IMR-90 (cell line): ENCODE measurements around the gene GNG12. TPM values are rescaled to one million over a fixed set of nuclear protein-coding genes. Genes with fewer than 3 reads are reported as not detected.

Source experiments
- ATAC-seq: fragments of 200-7000 bp; cut with Tn5 transposase; 2 replicates; pipeline ENCODE4 v1.9.1; 2020; ENCODE audit warnings: low read depth, mild to moderate bottlenecking, moderate library complexity
- BruUV-seq: library from RNA; stranded (reverse); fragments of 400-500 nt; replicated peaks from 2 replicates; lab custom pipeline; 2021; lab: Mats Ljungman, UMichigan
- CTCF ChIA-PET: fragments of 300-600 bp; formaldehyde crosslinking; extraction: SDS; loops from one replicate; lab custom pipeline; 2021; ENCODE audit warnings: antibody characterized with exemption; lab: Yijun Ruan, JAX
- POLR2A ChIA-PET: fragments of 300-600 bp; sonication (Branson Sonifier 250); formaldehyde crosslinking; loops from one replicate; lab custom pipeline; 2022; ENCODE audit warnings: antibody characterized with exemption; ENCODE audit not compliant: unreplicated experiment; lab: Charles Lee
- DNase-seq: peaks from one replicate; pipeline ENCODE4 v3.0.0; 2013
- H2AFZ ChIP-seq: replicated peaks from 2 replicates; pipeline ENCODE3; 2013; ENCODE audit warnings: low read length, mild to moderate bottlenecking; ENCODE audit not compliant: poor library complexity
- H2AK5ac ChIP-seq: 2 replicates; pipeline ENCODE4 v1.6.1; 2013; ENCODE audit warnings: low read depth, low read length, inconsistent platforms
- H2AK9ac ChIP-seq: replicated peaks from 2 replicates; pipeline ENCODE3; 2013; ENCODE audit warnings: mild to moderate bottlenecking, low read depth, low read length, moderate library complexity; ENCODE audit not compliant: poor library complexity
- H2BK120ac ChIP-seq: 2 replicates; pipeline ENCODE4 v1.6.1; 2013; ENCODE audit warnings: low read depth, low read length, inconsistent platforms
- H2BK15ac ChIP-seq: 3 replicates; pipeline ENCODE4 v1.6.1; 2013; ENCODE audit warnings: low read depth, low read length, inconsistent platforms
- H2BK20ac ChIP-seq: 2 replicates; pipeline ENCODE4 v1.6.1; 2013; ENCODE audit warnings: low read depth, mild to moderate bottlenecking, inconsistent platforms, low read length, moderate library complexity
- H2BK5ac ChIP-seq: 2 replicates; pipeline ENCODE4 v1.6.1; 2013; ENCODE audit warnings: mild to moderate bottlenecking, low read depth, low read length, inconsistent platforms; ENCODE audit not compliant: poor library complexity, severe bottlenecking
- H3K14ac ChIP-seq: replicated peaks from 2 replicates; pipeline ENCODE4 v1.6.1; 2013; ENCODE audit warnings: low read depth, low read length, inconsistent platforms
- H3K18ac ChIP-seq: 2 replicates; pipeline ENCODE4 v1.6.1; 2013; ENCODE audit warnings: low read depth, low read length, control low read depth
- H3K23ac ChIP-seq: 2 replicates; pipeline ENCODE4 v1.6.1; 2013; ENCODE audit warnings: low read depth, low read length, inconsistent platforms
- H3K27ac ChIP-seq: 2 replicates; pipeline ENCODE4 v1.5.1; 2013; ENCODE audit warnings: mild to moderate bottlenecking, control low read depth, low read length; ENCODE audit not compliant: insufficient read depth
- H3K27me3 ChIP-seq: 2 replicates; pipeline ENCODE4 v1.6.1; 2013; ENCODE audit warnings: low read length; ENCODE audit not compliant: control insufficient read depth, insufficient read depth
- H3K36me3 ChIP-seq: 2 replicates; pipeline ENCODE4 v1.6.1; 2013; ENCODE audit warnings: low read length, mixed read lengths; ENCODE audit not compliant: control insufficient read depth, insufficient read depth
- H3K4ac ChIP-seq: 2 replicates; pipeline ENCODE4 v1.6.1; 2013; ENCODE audit warnings: low read depth, low read length, inconsistent platforms
- H3K4me1 ChIP-seq: 2 replicates; pipeline ENCODE4 v1.6.1; 2013; ENCODE audit warnings: low read length, mixed read lengths; ENCODE audit not compliant: control insufficient read depth, insufficient read depth
- H3K4me2 ChIP-seq: 2 replicates; pipeline ENCODE4 v1.6.1; 2013; ENCODE audit warnings: low read depth, mild to moderate bottlenecking, control low read depth, low read length, moderate library complexity
- H3K4me3 ChIP-seq: 2 replicates; pipeline ENCODE4 v1.5.1; 2013; ENCODE audit warnings: low read depth, mild to moderate bottlenecking, control low read depth, low read length, moderate library complexity; ENCODE audit not compliant: insufficient read depth
- H3K56ac ChIP-seq: 2 replicates; pipeline ENCODE4 v1.6.1; 2013; ENCODE audit warnings: low read length, inconsistent platforms; ENCODE audit not compliant: insufficient read depth; ENCODE audit errors: extremely low read depth
- H3K79me1 ChIP-seq, 2 experiments: 2 replicates each; pipeline ENCODE4 v1.6.1; 2013; ENCODE audit warnings: low read length in 2 of 2, inconsistent platforms in 1 of 2, low read depth in 1 of 2
- H3K9ac ChIP-seq: 2 replicates; pipeline ENCODE4 v1.6.1; 2013; ENCODE audit warnings: low read depth, low read length, control low read depth
- H3K9me1 ChIP-seq: 2 replicates; pipeline ENCODE4 v1.6.1; 2013; ENCODE audit warnings: low read length, inconsistent platforms; ENCODE audit not compliant: insufficient read depth
- H3K9me3 ChIP-seq: 2 replicates; pipeline ENCODE4 v1.6.1; 2013; ENCODE audit warnings: low read length; ENCODE audit not compliant: control insufficient read depth, insufficient read depth
- H4K20me1 ChIP-seq: 2 replicates; pipeline ENCODE4 v1.6.1; 2013; ENCODE audit warnings: low read length, inconsistent platforms; ENCODE audit not compliant: insufficient read depth
- H4K5ac ChIP-seq: 2 replicates; pipeline ENCODE4 v1.6.1; 2013; ENCODE audit warnings: mild to moderate bottlenecking, low read depth, low read length, control low read depth
- H4K8ac ChIP-seq, 2 experiments: 2 replicates each; pipeline ENCODE4 v1.6.1; 2013; ENCODE audit warnings: low read depth in 2 of 2, low read length in 2 of 2, control low read depth in 1 of 2, inconsistent platforms in 1 of 2
- H4K91ac ChIP-seq: 2 replicates; pipeline ENCODE4 v1.6.1; 2013; ENCODE audit warnings: low read depth, low read length, inconsistent platforms; ENCODE audit not compliant: insufficient read depth
- CEBPB ChIP-seq: IDR thresholded peaks from 2 replicates; pipeline ENCODE4 v1.6.1; 2012; ENCODE audit warnings: low read depth, low read length, improper control_type of control experiment
- RFX5 ChIP-seq: IDR thresholded peaks from 2 replicates; pipeline ENCODE4 v1.8.0; 2012; ENCODE audit warnings: low read depth, mild to moderate bottlenecking, low read length, moderate library complexity
- WGBS, 2 experiments: methylation state at CpG; one replicate each; pipeline versions ENCODE4 v1.1.5 to v1.1.7; 2013; ENCODE audit warnings: missing lambda C conversion rate in 2 of 2; ENCODE audit not compliant: insufficient read length in 1 of 2; ENCODE audit errors: extremely low coverage in 2 of 2; 5-methylcytosine and 5-hydroxymethylcytosine counted together
- dilution Hi-C: fragments of 300-500 bp; cut with HindIII; formaldehyde crosslinking; loops from one replicate; pipeline ENCODE4 v1.14.3; 2018; ENCODE audit warnings: low sequenced_read_pairs; ENCODE audit not compliant: unreplicated experiment
- in situ Hi-C: fragments of 300-500 bp; cut with MboI; formaldehyde crosslinking; loops from 3 replicates; pipeline ENCODE4 v1.14.3; 2019; ENCODE audit warnings: low sequenced_read_pairs, inconsistent platforms, mixed read lengths
- intact Hi-C: fragments of 100-400 bp; cut with micrococcal nuclease; formaldehyde crosslinking; loops from 2 replicates; pipeline ENCODE4 v1.10.0; 2022
- polyA plus RNA-seq, 3 experiments: library from polyadenylated mRNA; depleted of rRNA; stranded (reverse); fragments of >200 nt; gene quantifications; 2 replicates each; pipeline ENCODE4 v1.2.3, GENCODE V29; 2012; ENCODE audit warnings: low replicate concordance in 1 of 3
- total RNA-seq: library from RNA; depleted of rRNA; stranded (reverse); fragments of >200 nt; gene quantifications from 2 replicates; pipeline ENCODE4 v1.2.3, GENCODE V29; 2012

The GNG12 gene
- total and polyA plus RNA-seq, 2 of the 4 experiments (the other 2 are of a cell fraction) = 92.3 to 132 TPM

- no peak overlapping the region for H3K4me2 ChIP-seq
- H3K79me1 ChIP-seq = peaks cover 37 to 79% of the 10 kb centered on the region in 2 experiments
- peak overlapping the region; percentile 63 for H2AK9ac ChIP-seq
- no peak overlapping the region for H2BK20ac ChIP-seq
- no peak overlapping the region for H3K9ac ChIP-seq
- CTCF ChIA-PET = no interaction called here
- no peak overlapping the region for H2BK120ac ChIP-seq
- intact Hi-C loops (no loop called here), dilution Hi-C loops (no loop called here), in situ Hi-C loops (no loop called here)
- peaks cover 21% of the 10 kb centered on the region; the same call in 1 of the 2 replicates for H4K20me1 ChIP-seq
- H3K23ac ChIP-seq = 0 out of 2 replicates have a peak overlapping the region, but pooled peaks have one; percentile 38
- no peak overlapping the region for H4K5ac ChIP-seq
- 75% methylated on average over 4 of the region's 4 CpGs; no CpG with 5 or more reads in 1 of the 2 experiments for WGBS, 2 experiments
- H3K4ac ChIP-seq = peak overlapping the region; percentile 8; the same call in 1 of the 2 replicates
- H2AK5ac ChIP-seq = no peak overlapping the region
- POLR2A ChIA-PET = no interaction called here
- no peak; the same call in 1 of the 2 replicates for ATAC-seq
- no peak overlapping the region for H4K91ac ChIP-seq
- no peaks in the 10 kb centered on the region for H3K9me3 ChIP-seq
- DNase-seq = peak; percentile 42
- H3K4me1 ChIP-seq = peaks cover 19% of the 10 kb centered on the region
- H3K4me3 ChIP-seq = no peak overlapping the region
- H3K18ac ChIP-seq = no peak overlapping the region
- no peak overlapping the region for H4K8ac ChIP-seq
- no peak overlapping the region for H3K27ac ChIP-seq
- no peak overlapping the region for H2AFZ ChIP-seq
- no peak overlapping the region for H3K56ac ChIP-seq
- H3K9me1 ChIP-seq = peaks cover 27% of the 10 kb centered on the region
- peak overlapping the region; percentile 25 for H2BK5ac ChIP-seq
- BruUV-seq = no TSS peak
- TF ChIP-seq RFX5 = no peak
- TF ChIP-seq CEBPB = peak; percentile 75
- H3K14ac ChIP-seq = peak overlapping the region; percentile 31
- H3K27me3 ChIP-seq = no peaks in the 10 kb centered on the region
- H2BK15ac ChIP-seq = 0 out of 3 replicates have a peak overlapping the region, but pooled peaks have one; percentile 2
- H3K36me3 ChIP-seq = no peaks in the 10 kb centered on the region
Measured at GRCh38 chr1:67722292-67722944, 110.8 kb downstream of the GNG12 start.
